Activated effector memory CD4-positive, alpha-beta T cell treated with anti-CD3 and anti-CD28 coated beads, Interleukin-2, amount 50 U/mL, for 16 hours (primary cell): Measurements from ENCODE around the gene FRMD4B.

Experiments used
- DNase-seq: peaks from one replicate; pipeline ENCODE4 v3.0.0-alpha.2; 2020

Gene FRMD4B

GRCh38 chr3:69385723-69386555, at the start of gene FRMD4B:
Gene FRMD4B (minus strand): TSS chr3:69386088. CDS start chr3:69385989, 99 bp downstream.
- DNase-seq = peak; percentile 62

- DNase-seq = no peak
Measured at GRCh38 chr3:69433969-69434325, 48.1 kb upstream of the FRMD4B start.

- no peak for DNase-seq
Measured at GRCh38 chr3:69433121-69433968, 47.5 kb upstream of the FRMD4B start.

GRCh38 chr3:69428657-69429255, 42.9 kb upstream of the FRMD4B start:
- DNase-seq = no peak

DNA sequence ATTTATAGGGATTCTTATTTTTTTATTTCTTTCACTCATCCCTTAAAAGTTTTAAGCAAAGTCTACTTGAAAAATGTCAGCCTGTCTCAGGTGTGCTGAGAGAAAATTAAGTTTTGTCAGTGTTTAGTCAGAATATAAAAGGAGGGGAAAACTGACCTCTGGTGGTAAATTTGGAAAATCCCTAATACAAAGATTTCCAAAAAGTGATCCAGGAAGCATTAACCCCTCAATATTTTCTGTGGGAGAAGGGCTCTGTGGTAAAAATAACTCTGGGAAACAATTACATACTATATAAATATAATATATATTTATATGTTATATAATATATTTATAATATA, 41.0 kb upstream of the FRMD4B start:
- DNase-seq = no peak

- DNase-seq = no peak
Measured at GRCh38 chr3:69426291-69426966, 40.5 kb upstream of the FRMD4B start.

- no peak for DNase-seq
Measured at GRCh38 chr3:69425249-69425648, 39.4 kb upstream of the FRMD4B start.

GRCh38 chr3:69423463-69424155, 37.7 kb upstream of the FRMD4B start:
- DNase-seq = no peak

GRCh38 chr3:69422751-69423150, 36.9 kb upstream of the FRMD4B start:
- DNase-seq = no peak

- no peak for DNase-seq
Measured at GRCh38 chr3:69420781-69421520, 35.1 kb upstream of the FRMD4B start.

GRCh38 chr3:69419276-69419675, 33.4 kb upstream of the FRMD4B start:
- no peak for DNase-seq

DNA sequence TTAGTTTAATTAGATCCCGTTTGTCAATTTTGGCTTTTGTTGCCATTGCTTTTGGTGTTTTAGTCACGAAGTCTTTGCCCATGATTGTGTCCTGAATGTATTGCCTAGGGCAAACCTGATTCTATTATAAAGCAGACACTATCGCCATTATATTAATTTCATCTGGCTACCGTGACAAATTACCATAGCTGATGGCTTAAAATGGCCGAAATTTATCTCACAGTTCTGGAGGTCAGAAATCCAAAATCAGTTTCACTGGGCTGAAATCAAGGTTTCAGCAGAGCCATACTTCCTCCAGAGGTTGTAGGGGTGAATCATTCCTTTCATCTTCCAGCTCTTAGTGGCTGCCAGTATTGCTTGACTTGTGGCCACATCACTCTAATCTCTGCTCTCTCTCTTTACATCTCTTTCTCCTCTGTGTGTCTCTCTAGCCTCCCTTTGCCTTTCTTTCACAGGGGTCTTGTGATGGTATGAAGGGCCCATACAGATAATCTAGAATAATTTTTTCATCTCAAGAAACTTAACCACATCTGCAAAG, 31.7 kb upstream of the FRMD4B start:
- no peak for DNase-seq

DNA sequence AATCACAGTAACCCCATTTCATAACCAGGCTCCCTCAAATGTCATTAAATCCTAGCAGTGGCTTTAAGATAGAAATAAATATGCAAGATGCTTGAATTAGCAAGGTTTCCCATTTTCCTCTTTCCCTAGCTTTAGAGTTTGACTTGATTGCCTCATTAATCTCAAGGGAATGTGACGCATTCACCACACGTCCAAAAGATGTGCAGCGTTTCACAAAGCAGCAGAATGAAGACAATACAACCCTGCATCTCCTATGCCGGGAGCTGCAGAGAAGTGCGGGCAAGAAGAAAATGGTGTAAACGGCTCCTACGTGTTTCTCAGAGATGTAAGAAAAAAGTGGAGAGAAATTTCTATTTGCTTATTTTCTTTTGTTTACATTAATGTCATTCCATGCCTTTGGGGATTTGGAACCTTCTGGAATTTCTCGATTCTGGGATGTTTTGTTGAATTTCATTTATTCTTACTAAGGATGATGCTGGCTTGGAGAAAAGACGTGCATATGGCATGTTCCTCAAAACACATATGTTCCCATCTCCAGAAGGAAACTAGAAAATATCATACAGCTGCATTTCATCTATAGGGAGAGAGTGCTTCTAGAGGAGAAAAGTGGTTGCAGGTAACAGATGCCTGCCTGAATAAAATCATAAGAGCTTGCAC, 27.8 kb upstream of the FRMD4B start:
- DNase-seq = no peak

- DNase-seq = no peak
Measured at GRCh38 chr3:69411346-69411745, 25.5 kb upstream of the FRMD4B start.

GRCh38 chr3:69410301-69410700, 24.4 kb upstream of the FRMD4B start:
- DNase-seq = peak; percentile 86

DNA sequence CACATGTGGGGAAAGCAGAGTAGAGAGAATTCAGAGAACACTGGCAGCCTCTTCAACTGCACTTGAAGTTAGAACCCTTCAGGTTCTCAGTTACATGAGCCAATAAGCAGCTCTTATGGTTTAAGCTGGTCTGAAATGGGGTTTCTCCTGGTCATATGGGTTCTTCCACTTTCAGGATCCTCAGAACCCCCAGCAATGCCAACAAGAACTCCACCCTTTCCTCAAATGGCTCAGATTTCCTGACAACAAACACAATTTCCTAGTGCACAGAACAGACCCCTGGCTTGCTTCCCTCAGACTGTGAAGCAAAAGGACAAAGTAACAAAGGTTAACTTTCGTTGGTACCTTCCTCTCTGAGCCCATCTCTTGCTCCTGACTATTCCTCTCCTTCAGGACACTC, 23.9 kb upstream of the FRMD4B start:
- no peak for DNase-seq

- no peak for DNase-seq
Measured at GRCh38 chr3:69409011-69409410, 23.1 kb upstream of the FRMD4B start.

DNA sequence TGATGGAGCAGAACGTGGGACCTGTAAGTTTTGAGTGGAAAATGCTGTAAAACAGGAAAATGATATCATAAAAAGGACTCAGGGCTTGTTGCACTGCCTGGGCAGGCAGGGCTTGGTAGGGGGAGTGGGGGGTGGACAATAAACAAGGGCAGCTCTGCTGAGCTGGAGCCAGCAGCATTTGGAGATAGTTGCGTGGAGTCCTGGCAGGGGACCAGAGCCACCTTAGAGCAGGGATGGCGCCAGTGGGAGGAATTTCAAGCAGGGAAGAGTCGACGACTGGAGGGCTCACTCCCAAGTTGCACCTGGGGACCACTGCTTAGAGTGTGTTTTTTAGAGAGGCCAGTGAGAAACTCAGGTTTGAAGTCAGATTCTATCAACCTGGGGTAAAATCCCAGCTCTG, 22.7 kb upstream of the FRMD4B start:
- DNase-seq = no peak

DNA sequence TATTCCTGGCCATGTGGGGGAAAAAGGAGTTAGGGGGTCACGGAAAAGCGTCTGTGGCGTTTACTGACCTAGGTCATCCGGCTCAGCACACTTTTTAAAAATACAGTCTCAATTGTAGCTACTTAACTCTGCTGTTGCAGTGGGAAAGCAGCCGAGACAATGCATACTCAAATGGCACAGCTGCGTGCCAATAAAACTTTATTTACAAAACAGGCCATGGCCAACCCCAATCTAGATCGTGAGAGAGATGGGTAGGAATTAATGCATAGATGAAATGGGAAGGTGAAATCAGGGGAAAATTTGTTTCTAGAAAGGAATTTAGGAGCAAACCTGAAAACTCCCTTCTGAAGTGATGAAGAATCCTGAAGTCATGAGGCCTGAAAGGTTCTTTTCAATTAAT, 22.0 kb upstream of the FRMD4B start:
- no peak for DNase-seq

DNA sequence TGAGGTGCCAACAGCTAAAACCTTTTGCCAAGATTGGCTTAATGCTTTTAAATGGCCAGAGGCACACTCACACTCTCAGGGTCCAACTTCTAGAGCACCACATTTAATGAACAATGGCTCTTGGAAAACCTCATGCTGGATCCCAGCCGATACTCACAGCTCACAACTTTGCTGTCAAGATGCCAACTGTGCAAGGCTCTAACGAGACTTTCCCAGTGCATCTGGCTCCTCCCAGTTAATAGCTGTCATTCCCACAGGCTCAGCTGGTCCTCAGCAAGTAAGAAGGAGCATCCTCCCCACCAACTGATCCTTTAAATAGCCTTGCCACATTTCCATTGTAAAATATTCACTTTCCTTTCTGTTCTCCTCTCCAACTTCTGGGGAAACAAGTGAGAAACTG, 20.3 kb upstream of the FRMD4B start:
- DNase-seq = no peak

DNA sequence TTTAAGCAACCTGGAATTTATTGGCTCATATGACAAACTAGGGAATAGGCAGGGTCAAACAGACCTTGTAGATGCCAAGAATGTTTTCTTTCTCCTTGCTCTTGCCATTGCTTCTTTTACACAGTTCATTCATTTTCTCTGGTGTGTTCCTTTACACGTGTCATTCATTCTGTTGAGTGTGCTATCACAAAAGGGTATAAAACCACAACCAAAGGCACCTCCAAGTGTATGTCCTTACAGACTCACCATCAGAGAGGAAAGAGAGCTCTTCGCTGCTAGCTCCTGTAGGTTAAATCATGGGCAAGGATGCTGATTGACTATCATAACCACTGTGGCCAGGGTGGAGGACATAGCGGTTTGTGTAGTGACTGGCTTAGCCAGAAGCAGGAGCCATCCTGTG, 19.2 kb upstream of the FRMD4B start:
- DNase-seq = no peak
